MM.1S (cell line): ENCODE measurements around the gene IL22.
A peak's percentile ranks its signal among the peaks of the same experiment; 100 is the strongest.

Source experiments
- DNase-seq: peaks from one replicate; pipeline ENCODE4 v3.0.0-alpha.2; 2015
- H2AFZ ChIP-seq: fragments of 300-600 bp; sonication (generic); 2 replicates; pipeline ENCODE4 v1.6.0; 2016; ENCODE audit warnings: antibody characterized with exemption, low read length
- H3F3A ChIP-seq: fragments of 300-600 bp; sonication (generic); 2 replicates; pipeline ENCODE4 v1.6.1; 2016; ENCODE audit warnings: mild to moderate bottlenecking, antibody characterized with exemption, low read length, moderate library complexity, mixed read lengths; ENCODE audit not compliant: insufficient read depth
- H3K27ac ChIP-seq: fragments of 300-600 bp; sonication (generic); 2 replicates; pipeline ENCODE4 v1.5.1; 2016; ENCODE audit warnings: mild to moderate bottlenecking, low read length
- H3K27me3 ChIP-seq: fragments of 300-600 bp; sonication (generic); replicated peaks from 2 replicates; pipeline ENCODE4 v1.6.0; 2016; ENCODE audit warnings: low read length; ENCODE audit not compliant: insufficient read depth
- H3K36me3 ChIP-seq: fragments of 300-600 bp; sonication (generic); replicated peaks from 2 replicates; pipeline ENCODE4 v1.6.1; 2016; ENCODE audit warnings: mild to moderate bottlenecking, low read length, mixed read lengths; ENCODE audit not compliant: insufficient read depth
- H3K4me1 ChIP-seq: fragments of 300-600 bp; sonication (generic); 2 replicates; pipeline ENCODE4 v1.6.1; 2016; ENCODE audit warnings: low read length, mixed read lengths
- H3K4me2 ChIP-seq: fragments of 300-600 bp; sonication (generic); 2 replicates; pipeline ENCODE4 v1.6.0; 2016; ENCODE audit warnings: low read depth, low read length
- H3K4me3 ChIP-seq: fragments of 300-600 bp; sonication (generic); 2 replicates; pipeline ENCODE4 v1.5.1; 2016; ENCODE audit warnings: low read length, mixed read lengths
- H3K79me2 ChIP-seq: fragments of 300-600 bp; sonication (generic); 2 replicates; pipeline ENCODE4 v1.6.1; 2016; ENCODE audit warnings: mixed run types, low read length, mixed read lengths
- H3K9ac ChIP-seq: fragments of 300-600 bp; sonication (generic); 2 replicates; pipeline ENCODE4 v1.6.1; 2016; ENCODE audit warnings: low read length, mixed read lengths
- H3K9me2 ChIP-seq: fragments of 300-600 bp; sonication (generic); replicated peaks from 2 replicates; pipeline ENCODE4 v1.6.1; 2016; ENCODE audit warnings: mild to moderate bottlenecking, low read length, mixed read lengths; ENCODE audit not compliant: insufficient read depth
- H3K9me3 ChIP-seq: fragments of 300-600 bp; sonication (generic); replicated peaks from 2 replicates; pipeline ENCODE4 v1.6.1; 2016; ENCODE audit warnings: mild to moderate bottlenecking, low read length, mixed read lengths; ENCODE audit not compliant: insufficient read depth
- H4K20me1 ChIP-seq: fragments of 300-600 bp; sonication (generic); 2 replicates; pipeline ENCODE4 v1.6.1; 2016; ENCODE audit warnings: mild to moderate bottlenecking, low read length, moderate library complexity, mixed read lengths; ENCODE audit not compliant: insufficient read depth
- CTCF ChIP-seq: fragments of 300-600 bp; sonication (generic); IDR thresholded peaks from 2 replicates; pipeline ENCODE4 v1.5.1; 2016; ENCODE audit warnings: antibody characterized with exemption, low read length, mixed read lengths
- EZH2 ChIP-seq: fragments of 300-600 bp; sonication (generic); optimal IDR thresholded peaks from 2 replicates; pipeline ENCODE3; 2017; ENCODE audit warnings: low read depth, mild to moderate bottlenecking, antibody characterized with exemption, low read length, mixed read lengths
- EZH2phosphoT487 ChIP-seq: fragments of 300-600 bp; sonication (generic); IDR thresholded peaks from 2 replicates; pipeline ENCODE4 v1.6.1; 2018; ENCODE audit warnings: antibody characterized with exemption, low read length

The IL22 gene

DNA sequence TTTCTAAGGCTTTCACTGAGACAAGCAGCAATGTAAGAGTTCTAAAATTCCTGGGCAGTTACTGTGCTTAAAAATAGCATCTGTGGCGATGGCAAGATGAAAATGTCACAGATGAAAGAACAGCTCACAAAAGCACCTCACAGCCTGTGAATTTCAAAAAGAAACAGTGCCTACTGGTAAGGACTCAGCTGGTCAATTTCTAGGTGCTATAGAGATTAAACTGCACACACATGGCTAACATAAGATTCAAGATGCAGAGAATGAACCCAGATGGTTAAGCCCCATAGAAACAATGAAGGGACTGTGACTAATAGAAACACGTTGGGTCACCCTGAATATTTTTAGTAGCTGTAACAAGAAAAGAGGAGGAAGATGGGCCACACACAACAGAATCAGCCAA, 15.8 kb downstream of the IL22 start:
- TF ChIP-seq CTCF, result no peak
- TF ChIP-seq EZH2phosphoT487, result no peak
- no peak for TF ChIP-seq EZH2
- DNase-seq, result no peak
- Histone ChIP-seq H3K9ac (no peak overlapping the region), H3F3A (peaks cover 10% of the 10 kb centered on the region), H4K20me1 (no peaks in the 10 kb centered on the region), H3K4me3 (no peak overlapping the region), H3K4me2 (peak overlapping the region; percentile 98), H3K36me3 (no peaks in the 10 kb centered on the region), H2AFZ (peak overlapping the region; percentile 81), H3K27ac (no peak overlapping the region), H3K9me3 (no peaks in the 10 kb centered on the region), H3K27me3 (no peaks in the 10 kb centered on the region), H3K4me1 (peaks cover 28% of the 10 kb centered on the region), H3K79me2 (no peaks in the 10 kb centered on the region), H3K9me2 (no peaks in the 10 kb centered on the region)

GRCh38 chr12:68237078-68237477, 16.3 kb downstream of the IL22 start:
- Histone ChIP-seq H3K9ac (peak overlapping the region; percentile 32; the same call in 1 of the 2 replicates), H3K79me2 (no peaks in the 10 kb centered on the region), H3K4me3 (peak overlapping the region; percentile 60), H4K20me1 (no peaks in the 10 kb centered on the region), H3K4me2 (peak overlapping the region; percentile 98), H3K9me3 (no peaks in the 10 kb centered on the region), H3K9me2 (no peaks in the 10 kb centered on the region), H3F3A (peaks cover 10% of the 10 kb centered on the region), H3K27me3 (no peaks in the 10 kb centered on the region), H2AFZ (peak overlapping the region; percentile 81), H3K4me1 (peaks cover 28% of the 10 kb centered on the region), H3K36me3 (no peaks in the 10 kb centered on the region), H3K27ac (peak overlapping the region; percentile 38; the same call in 1 of the 2 replicates)
- TF ChIP-seq EZH2, result no peak
- TF ChIP-seq CTCF, result peak; percentile 25
- TF ChIP-seq EZH2phosphoT487, result no peak
- no peak for DNase-seq

- Histone ChIP-seq H3K36me3 (no peaks in the 10 kb centered on the region), H3K27me3 (no peaks in the 10 kb centered on the region), H3K9me2 (no peaks in the 10 kb centered on the region), H3K9ac (peak overlapping the region; percentile 32; the same call in 1 of the 2 replicates), H4K20me1 (no peaks in the 10 kb centered on the region), H3K4me3 (peak overlapping the region; percentile 60), H3K79me2 (no peaks in the 10 kb centered on the region), H3F3A (peaks cover 10% of the 10 kb centered on the region), H3K4me2 (peak overlapping the region; percentile 98), H2AFZ (peak overlapping the region; percentile 81), H3K9me3 (no peaks in the 10 kb centered on the region), H3K4me1 (peaks cover 25% of the 10 kb centered on the region), H3K27ac (peak overlapping the region; percentile 38; the same call in 1 of the 2 replicates)
- DNase-seq, result peak; percentile 83
- no peak for TF ChIP-seq EZH2phosphoT487
- TF ChIP-seq EZH2, result no peak
- TF ChIP-seq CTCF, result no peak; the same call in 1 of the 2 replicates
These were observed 16.9 kb downstream of the IL22 start for GRCh38 chr12:68236421-68237059.
